Jurkat, Clone E6-1 (cell line): ENCODE measurements around the gene RNF212.

Experiments used
- DNase-seq: peaks from one replicate; pipeline ENCODE4 v3.0.0-alpha.2; 2011; ENCODE audit warnings: low read depth, low spot score
- H3K4me3 ChIP-seq: 2 replicates; pipeline ENCODE4 v1.5.1; 2011; ENCODE audit warnings: mild to moderate bottlenecking, low read length, control low read depth, moderate library complexity

Gene RNF212

DNA sequence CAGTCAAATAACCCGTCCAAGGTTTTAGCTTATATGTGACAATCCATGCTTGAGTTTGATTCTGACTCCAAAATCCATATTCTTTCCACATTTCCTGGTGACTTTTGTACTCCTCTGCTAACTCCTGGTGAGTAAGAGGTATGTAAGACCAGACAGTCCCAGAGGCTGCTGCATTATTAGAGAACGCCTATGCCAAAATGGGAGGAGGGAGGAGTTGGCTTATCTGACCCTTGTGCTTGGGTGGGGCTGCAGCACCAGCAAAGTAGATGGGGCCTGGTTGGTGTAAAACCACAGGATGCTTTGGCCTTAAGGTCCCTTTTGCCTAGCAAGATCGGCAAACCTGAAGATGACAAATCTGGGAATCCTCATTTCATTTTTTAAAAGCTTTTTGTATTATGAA lies 9.1 kb upstream of the RNF212 start:
- DNase-seq, result no peak
- no peak overlapping the region for H3K4me3 ChIP-seq

DNA sequence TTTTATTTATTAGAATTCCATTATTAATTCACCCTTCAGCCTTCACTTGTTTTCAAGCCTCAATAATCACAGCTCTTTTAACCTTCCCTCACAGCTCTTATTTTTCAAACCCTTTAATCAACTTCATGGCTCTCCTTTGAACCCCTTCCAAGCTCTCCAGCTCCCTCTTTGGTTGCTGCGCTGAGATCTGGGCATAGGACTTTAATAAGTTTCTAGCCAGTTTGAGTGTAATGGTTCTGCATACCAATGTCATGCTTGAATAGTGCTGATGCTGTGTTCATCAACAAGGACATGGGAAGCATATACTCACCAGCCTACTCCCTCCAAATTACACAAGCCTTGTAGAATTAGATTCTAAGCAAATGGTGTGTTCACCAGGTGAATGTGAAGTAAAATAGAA lies 3.5 kb upstream of the RNF212 start:
- DNase-seq, result no peak
- H3K4me3 ChIP-seq, result no peak overlapping the region

DNA sequence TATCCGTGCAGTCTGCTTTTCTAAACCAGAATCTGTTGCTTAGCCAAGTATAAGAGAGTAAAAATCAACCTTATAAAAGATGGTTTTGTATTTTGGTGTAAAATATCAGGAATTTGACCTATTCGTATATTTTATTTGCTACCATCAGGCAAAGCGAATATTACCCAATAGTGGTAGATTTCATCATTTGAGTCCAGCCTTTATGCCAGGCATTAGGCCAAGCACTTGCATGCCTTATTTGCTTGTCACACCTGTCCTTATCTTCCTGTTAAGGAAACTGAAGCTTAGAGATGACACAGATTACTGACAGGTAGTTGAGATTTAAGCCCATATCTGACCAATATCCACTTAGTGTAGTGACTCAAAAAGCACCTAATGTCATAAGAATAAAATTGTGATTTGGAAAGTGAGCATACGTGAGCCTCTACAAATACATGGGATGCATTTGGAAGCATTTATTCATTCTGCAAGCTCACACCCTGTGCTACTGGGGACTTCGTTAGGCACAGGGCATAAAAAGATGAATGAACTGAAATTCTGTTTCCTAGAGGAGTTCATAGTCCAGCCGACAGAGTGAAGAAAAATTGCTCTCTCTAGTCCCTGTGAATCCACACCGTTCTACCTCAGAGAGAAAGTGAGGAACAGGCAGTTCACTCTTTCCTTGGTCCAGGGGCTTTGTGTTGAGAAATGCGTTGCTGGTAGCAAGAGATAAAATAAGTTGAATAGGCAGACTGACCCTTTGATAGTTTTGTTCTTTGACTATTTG lies 2.3 kb upstream of the RNF212 start:
- no peak for DNase-seq
- H3K4me3 ChIP-seq, result no peak overlapping the region

DNA sequence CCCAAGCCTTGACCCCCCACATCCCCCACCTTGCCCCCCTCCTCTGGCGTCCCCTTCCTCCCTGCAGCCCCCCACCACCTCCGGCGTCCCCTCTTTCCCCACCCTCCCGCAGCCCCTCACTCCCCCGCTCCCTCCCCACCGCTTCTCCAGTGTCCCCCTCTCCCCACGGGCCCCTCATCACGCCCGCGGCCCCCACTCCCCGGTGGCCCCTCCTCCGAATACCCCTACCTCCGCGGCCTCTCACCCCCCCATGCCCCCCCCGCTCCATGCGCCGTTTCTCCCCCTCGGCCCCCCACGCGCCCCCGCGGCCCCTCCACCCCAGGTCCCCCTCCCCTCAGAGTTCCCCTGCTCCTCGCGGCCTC lies 562 bp downstream of the RNF212 start:
- no peak for DNase-seq
- H3K4me3 ChIP-seq, result peak overlapping the region; percentile 58; the same call in 1 of the 2 replicates

DNA sequence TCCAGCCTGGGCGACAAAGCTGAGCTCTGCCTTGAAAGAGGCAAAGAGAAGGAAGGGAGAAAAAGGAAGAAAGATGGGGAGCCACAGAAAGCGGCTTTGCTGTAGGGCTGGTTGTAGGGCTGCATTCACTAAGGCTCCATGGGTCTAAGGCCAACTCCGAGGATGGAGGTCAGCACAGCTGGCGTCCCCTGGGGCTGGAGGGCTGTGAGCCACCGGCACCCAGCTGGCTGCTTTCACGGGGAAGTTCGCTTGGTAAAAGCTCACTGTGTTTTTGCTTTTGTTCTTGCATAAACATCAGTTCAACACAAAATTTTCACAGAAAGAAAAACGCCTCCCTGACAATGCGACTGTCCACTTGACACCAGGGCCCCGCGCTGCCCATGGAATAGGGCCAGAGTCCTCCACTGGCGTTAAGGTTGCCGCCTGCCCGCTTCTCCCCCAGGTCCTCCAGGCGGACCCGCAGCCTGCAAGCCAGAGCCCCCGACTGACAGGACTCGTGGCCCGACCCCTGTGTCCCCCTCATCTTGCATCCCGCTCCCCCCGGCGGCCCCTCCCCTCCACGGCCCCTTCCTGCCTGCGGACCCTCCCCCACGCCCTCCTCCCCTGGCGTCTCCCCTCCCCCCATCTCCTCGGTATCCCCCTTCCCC lies 1.1 kb downstream of the RNF212 start:
- H3K4me3 ChIP-seq, result peak overlapping the region; percentile 21
- no peak for DNase-seq

DNA sequence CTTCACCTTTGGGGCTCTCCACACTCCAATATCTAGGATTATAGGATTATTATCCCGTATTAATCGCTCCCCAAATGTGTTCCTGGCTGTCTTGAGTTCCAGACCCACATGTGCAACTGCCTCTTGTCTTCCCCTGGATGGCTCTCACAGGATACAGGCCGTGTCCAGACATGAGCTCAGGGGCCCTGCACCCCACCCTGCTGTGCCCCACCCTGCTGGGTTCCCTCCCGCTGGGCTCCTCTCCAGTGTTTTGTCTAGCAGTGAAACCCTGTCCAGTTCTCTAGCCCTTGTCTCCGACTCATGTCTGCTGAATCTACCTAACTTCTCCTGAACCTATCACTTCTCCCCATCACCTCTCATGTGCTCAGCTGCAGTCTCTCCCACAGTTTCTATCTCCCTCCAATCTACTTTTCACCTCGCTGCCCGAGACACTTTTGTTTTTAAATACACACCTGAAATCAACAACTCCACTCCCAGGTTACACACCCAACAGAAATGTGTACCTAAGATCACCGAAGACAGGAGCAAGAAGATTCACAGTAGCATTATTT lies 2.0 kb downstream of the RNF212 start:
- H3K4me3 ChIP-seq, result no peak overlapping the region
- DNase-seq, result no peak

DNA sequence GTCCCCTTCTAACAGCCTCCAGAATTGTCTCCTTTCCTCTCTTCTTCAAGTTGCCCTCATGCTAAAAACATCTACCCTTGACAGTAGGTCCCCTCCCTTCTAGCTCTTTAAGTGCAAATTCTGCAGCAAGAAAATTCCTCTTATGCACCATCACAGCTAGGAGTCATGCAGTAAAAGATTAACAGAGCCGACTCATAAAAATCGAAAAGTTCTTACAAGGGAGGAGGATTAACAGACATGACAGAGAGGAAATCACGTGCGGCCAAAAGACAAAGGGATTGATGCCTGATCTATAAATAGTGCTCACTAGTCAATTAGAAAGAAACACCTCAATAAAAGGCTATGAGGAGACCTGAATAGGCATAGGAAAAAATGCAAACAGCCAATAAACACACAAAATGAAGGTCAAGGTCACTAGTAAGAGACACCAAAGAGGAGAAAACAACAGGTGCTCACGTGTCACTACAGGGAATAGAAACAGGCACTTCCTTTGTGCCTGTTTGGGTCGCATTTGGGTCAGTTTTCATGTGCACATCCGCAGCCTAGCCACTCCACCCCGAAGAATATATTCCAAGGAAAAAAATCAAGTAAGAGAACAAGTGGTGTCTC lies 3.4 kb downstream of the RNF212 start:
- DNase-seq, result no peak
- no peak overlapping the region for H3K4me3 ChIP-seq

DNA sequence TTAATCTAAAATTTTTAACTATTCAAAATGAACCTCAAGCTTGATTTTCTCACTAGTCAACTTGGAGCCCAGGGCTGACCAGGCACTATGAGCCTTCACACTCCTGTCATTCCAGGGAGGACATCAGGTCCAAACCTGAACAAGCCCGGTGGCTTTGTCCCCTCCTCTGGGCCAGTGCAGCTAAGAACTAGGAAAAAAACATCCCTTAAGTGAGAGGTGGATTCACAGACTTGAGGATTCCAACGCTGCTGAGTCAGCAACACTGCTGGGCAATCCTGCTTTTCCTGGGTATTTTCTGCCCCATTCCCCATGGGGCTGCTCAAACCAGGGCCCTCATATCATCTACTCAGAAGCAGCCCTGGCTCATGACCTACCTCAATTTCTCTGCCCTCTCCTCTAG lies 4.0 kb downstream of the RNF212 start:
- no peak overlapping the region for H3K4me3 ChIP-seq
- DNase-seq, result no peak

DNA sequence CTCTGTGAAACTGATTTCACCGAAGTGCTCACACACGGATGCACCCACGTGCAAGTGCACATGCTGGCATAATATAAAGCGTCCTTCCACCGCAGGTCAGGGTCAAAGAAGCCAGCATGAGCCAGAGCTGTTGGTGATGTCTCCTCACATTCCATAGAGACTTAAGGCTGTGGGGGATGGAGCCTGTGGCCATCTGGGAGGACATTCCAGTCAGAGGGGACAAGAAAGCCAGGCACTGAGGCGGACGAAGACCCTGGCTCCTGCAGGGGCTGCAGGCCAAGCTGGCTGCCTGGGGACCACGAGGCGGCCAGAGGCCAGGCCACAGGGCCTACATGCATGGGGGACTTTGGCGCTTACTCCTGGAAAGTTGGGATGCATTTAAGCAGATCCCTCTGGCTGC lies 7.7 kb downstream of the RNF212 start:
- DNase-seq, result no peak
- no peak overlapping the region for H3K4me3 ChIP-seq

DNA sequence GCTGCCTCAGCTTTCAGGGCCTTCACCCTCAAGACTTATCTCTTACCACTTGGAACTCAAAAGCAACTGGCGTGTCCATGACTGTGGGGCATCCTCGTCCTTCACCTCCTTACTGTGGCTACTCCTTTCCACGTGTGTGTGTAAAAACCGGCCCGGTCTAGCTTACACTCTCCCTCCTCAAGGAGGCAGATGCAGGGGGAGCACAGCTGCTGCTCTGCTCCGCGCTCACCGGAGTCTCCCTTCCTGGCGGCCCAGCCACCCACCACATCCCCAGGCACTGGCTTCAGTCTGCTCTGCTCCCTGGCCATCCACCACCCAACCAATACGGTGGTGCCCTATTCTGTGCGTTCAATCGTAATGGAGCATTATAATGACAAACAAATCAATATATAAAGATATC lies 8.3 kb downstream of the RNF212 start:
- DNase-seq, result no peak
- no peak overlapping the region for H3K4me3 ChIP-seq

DNA sequence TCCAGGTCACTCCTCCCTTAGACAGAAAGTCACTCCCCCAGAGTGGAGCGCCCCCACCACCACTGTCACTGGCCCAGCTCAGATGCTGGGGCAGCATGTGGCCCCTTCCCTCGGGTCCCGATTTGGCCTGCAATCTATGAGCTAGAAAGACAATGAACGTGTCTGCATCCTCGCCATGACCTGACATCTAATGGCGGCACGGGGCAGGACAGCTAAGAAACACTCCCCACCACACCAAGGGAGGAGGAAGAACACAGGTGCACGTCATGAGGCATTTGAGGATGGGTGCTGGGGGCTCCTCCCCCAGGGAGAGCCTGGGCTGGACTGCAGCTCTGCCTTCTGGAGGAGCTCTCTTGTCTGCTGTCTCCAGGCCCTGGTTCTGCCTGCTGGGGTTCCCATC lies 8.7 kb downstream of the RNF212 start:
- no peak for DNase-seq
- no peak overlapping the region for H3K4me3 ChIP-seq

DNA sequence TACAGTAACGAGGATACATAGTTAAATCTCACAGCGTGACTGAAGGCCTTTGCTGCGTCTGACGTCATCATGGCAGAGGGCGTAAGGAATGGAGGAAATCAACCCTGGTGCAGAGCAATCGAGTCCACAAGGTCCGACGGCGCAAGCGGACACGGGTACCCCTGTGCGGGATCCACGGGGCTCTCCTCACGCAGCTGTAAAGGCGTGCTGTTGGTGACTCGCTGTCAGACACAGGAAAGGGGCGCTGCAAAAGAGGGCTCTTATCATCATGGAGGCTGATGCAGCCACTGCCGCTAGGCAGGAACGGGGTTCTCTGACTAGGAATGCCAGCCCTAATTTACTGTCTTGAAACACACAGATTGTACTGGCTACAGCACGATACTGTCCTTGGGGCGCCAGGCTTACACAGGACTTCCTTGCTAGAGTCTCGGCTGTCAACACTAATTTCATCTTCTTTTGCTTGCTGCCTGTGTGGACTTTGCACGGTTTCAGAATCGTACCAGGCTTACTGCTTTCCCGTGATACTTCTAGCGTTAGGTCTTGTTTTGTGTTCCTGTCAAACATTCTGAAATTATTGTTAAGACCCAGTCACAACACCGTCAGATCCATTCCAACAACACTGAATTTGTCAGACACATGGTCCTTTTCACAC lies 13.6 kb downstream of the RNF212 start:
- H3K4me3 ChIP-seq, result no peak overlapping the region
- no peak for DNase-seq

DNA sequence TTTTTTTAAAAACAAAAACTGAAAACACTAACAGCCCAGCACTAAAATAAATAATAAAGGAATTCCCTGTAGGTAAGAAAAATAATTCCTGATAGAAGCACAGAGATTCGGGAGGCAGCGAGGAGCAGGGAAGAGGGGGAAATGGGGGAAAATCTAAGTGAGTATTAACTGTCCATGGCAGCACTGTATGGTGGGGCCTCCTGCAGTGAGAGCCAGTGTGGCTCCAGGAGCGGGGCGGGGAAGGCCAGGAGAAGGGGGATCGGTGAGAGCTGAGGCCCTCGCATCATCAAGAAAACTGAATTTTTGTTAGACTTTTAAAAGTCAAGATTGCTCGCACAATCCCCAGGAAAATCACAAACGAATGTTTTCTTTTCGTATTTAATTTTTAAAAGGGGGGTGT lies 14.1 kb downstream of the RNF212 start:
- no peak for DNase-seq
- no peak overlapping the region for H3K4me3 ChIP-seq

DNA sequence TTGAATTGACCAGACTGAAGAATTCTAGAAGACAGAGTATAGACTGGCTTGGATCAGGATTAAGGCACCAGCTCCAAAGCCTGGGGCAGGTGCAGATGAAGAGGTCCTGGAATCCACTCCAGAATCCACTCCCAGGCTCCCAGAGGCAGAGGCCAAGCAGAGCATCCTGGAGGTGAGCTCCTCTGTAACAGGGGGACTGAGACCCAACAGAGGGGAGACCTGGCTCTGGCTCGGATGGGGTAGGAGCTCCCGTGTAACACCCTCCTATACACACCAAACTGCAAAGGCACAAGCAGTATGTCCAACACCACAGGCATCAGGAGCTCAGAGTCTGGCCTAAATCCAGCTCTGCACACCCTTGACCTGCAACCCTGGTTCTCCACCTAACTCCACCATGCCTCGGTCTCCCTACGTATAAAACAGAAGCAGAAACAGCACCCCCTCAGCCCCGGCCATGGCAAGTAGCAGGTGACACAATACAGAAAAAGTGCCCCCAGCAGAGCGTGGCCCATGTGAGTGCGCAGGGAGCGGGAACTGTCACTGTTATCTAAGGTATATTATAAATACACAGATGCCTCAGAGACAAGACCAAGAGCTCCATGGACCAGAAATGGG lies 14.9 kb downstream of the RNF212 start:
- no peak overlapping the region for H3K4me3 ChIP-seq
- DNase-seq, result no peak

DNA sequence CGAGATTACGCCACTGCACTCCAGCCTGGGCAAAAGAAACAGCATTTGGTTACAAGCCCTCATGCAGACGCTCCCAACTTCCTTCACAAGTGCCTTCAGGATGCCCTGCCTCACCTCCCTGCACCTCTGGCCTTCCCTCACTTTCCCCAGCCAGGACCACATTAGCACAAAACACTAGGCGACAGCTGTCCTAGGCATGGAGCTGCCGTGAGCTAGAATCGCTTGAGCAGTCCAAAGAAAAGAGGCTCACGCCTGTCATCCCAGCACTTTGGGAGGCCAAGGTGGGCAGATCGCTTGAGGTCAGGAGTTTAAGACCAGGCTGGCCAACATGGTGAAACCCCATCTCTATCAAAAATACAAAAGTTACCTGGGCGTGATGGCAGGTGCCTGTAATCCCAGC lies 15.8 kb downstream of the RNF212 start:
- no peak for DNase-seq
- no peak overlapping the region for H3K4me3 ChIP-seq

DNA sequence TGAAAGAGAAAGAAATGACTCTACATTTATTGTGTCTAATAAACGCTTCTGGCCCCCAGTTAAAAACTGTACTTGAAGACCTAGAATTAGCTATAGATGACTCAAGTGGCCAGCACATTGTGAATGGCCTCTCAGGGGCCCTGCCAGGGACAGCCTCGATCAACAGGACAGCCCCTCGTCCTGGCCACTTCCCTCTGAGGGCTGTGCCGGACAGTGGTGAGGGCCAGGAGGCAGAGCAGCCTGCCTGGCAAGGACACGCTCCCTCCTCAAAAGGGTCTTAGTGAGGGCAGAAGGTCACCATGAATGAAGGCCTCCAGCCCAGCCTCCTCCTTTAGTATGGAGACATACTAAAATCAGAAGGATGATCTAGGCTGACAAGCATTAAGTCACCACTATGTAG lies 16.5 kb downstream of the RNF212 start:
- H3K4me3 ChIP-seq, result no peak overlapping the region
- no peak for DNase-seq

DNA sequence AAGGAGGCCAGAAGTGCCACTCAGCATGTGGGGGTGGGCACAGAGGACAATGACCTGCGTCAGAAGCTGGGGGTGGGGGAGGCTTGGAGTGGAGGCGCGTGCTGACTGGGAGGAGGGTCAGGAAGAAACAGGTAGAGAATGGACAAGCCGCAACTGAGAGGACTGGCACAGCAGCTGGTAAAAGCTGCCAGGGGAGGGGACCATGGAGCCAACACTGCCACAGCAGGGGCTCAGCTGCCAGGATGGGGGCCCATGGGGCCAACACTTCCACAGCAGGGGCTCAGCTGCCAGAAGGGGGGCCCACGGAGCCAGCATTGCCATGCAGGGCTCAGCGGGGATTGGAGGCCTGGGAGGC lies 19.1 kb downstream of the RNF212 start:
- DNase-seq, result no peak
- H3K4me3 ChIP-seq, result no peak overlapping the region

DNA sequence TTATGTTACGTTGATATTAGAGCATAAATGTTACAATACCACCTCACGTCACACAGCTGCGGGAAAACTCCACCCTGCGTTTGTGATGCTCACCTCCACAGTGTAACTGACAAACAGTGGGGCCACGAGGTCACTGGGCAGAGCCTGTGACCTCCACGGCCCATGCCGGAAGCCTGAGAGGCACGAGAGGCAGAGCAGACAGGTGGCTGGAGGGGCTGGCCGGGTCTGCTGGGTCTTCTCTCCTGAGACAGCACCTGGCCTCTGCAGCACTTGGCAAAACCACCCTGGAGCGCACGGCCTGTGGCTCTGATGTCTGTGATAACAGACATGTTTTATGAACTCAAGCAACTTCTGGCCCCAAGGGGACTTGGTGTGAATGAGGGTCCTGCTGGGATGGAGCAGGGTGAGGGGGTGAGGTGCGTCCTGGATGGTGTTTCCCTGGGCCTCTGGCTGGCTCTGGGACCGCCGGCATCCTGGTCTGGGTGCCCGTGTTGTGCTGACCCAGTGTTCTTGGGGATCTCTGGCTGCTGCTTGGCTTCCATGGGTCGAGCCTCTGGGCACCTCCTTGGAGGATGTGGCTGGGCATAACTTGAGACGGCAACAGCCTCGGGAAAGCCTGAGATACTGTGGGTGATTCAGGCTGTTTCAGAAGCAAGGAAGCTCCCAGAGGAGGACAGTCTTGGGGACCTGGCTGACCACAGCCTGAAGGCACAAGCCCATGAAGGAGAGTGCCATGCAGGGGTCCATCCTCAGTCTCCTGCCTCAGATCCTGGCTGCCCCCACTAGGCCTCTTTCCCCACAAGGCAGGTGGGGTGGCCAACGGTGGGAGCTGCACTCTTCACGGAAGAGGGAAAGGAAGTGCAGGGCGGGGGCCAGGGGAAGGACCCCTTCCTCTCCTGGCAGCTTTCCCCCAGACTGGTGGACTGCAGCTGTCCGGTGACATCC lies 19.7 kb downstream of the RNF212 start:
- DNase-seq, result no peak
- no peak overlapping the region for H3K4me3 ChIP-seq

DNA sequence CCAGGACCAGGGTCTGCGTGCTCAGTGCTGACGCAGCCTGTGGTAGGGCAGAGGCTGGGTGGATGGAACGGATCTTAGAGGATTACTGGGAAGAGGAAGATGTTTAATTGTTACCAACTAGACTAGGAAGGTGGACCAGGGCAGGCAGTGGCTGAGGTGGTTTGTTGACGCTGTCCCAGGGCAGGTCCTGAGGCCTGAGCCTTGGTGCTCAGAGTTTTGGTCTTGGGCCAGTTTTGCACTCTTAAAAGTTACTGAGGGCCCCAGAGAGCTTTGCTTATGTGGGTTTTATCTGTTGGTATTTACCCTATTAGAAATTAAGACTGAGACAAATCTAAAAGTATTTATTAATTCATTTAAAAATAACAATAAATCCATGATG lies 20.4 kb downstream of the RNF212 start:
- DNase-seq, result no peak
- no peak overlapping the region for H3K4me3 ChIP-seq
